GM18909 (cell line): ENCODE measurements around the gene ADD1.
A peak's percentile ranks its signal among the peaks of the same experiment; 100 is the strongest.

Experiments used
- ATAC-seq: cut with Tn5 transposase; IDR thresholded peaks from one replicate; pipeline ENCODE4 v1.9.1; 2021; ENCODE audit warnings: mild to moderate bottlenecking; ENCODE audit not compliant: unreplicated experiment, poor library complexity

Gene ADD1

DNA sequence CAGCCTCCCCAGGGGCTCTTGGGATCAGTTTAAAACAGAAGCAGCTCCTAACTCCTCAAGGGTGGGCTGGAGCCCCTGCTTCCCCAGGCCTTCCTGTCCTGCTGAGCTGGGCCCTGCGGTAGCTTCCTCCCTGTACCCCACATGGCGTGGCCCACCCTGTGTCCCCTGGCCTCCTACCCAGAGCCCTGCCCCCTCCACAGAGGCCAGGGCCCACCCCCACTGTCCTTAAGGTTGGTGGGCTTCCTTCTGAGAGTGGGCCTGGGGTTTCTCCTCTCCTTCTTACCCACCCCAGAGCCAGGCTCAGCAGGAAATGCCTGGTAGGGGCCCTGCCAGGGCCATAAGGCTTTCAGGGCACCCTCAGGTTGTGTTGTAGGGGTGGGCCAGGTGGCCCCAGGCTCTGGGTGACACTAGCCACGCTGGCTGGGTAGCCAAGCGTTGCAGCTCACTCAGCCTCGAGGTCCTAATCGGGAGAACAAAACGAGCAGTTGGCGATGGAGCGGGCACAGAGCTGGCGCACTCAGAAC lies 39.1 kb upstream of the ADD1 start:
- ATAC-seq, result no peak

DNA sequence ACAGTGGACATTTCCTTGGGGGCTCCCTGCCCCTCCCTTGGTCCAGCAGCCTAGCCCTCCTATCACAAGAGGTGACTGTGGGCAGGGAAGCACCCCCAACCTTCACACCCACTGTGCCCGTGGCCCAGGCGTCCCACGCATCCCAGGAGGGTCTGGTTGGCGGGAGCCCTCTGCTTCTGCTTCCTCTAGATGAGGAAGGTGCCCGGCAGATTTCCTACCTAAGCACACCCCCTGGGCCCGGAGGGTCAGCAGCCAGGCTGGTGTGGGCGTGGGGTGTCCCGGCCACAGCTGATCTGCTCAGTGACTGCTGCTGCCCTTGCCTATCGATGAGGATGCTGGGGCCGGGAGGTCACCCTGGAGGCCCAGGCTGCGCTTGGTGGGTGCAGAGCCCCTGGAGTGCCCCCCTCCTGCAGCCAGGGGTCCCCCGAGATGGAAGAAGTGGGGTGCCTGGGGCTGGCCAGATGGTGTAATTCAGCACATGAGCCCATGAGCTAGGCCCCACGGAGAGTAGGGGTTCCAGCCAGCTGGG lies 38.6 kb upstream of the ADD1 start:
- ATAC-seq, result no peak

DNA sequence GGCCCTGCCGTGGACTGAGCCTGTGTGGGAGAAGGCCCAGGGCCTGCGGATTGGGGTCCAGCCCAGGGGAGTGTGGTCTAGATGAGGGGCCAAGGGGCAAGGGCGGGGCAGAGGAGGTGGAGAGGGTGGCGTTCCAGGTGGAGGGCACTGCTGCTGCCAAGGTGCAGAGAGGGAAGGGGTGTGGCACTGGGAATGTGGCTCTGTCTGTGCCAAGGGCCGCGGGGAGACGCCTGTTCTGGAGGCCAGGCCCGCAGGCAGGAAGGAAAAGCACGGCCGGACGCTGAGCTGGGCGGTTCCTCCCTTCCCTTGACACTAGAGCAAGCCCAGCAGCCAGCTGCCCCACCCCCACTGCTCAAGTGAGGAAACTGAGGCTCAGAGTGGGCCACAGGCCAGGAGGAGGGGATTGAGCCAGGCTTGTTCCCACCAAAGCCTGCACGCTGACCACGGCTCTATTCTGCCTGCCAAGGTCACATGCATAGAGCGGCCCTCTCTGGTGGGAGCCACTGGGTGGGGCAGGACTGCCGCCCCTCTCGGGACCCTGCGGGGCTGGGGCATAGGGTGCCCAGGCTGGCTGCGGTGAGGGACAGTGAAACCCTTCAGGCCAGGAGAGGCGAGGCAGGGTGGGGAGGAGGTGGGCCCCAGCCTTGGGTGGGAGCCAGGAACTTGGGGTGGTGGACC lies 37.8 kb upstream of the ADD1 start:
- no peak for ATAC-seq

DNA sequence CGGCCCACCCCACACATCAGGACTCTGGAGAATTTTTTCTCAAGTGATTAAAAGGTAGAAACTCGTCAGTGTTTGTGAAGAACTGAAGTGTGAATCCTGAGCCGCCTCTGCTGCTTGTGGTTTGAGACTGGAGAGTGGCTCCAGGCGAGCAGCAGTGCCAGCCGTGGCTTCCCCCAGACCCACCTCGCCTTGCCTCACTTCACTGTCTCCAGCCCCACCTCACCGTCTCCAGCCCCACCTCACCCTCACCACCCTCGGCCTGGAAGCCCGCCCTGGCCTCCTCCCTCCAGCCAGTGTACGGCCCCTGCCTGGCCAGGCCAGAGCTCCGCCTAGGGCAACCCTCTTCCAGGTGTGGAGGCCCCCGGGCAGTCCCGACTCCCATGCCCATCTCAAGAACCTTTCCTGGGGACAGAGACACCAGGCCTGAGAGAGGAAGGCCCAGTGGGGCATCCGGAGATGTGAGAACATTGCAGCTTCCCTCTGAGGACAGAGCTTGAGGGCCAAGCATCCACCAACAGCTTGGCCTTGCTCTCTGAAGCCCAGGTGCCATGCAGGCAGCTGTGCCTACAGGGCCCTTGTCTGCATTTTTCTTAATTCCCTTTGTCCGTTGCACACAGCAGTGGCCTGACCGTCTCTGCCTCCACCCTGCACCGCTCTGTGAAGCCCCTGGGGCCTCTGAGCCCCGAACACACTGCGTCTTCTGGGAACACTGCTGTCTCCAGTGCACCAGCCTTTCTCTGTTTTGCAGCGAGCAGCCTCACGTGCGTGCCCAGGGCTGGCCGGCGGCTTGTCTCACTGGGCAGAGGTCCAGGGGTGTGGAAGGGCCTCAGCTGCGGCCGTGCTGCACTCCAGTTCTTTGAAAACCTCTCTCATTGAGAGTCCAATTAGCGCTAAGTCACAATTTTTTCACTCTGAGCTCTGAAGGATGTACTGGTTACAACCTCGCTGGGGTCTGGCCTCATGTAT lies 37.0 kb upstream of the ADD1 start:
- ATAC-seq, result no peak

DNA sequence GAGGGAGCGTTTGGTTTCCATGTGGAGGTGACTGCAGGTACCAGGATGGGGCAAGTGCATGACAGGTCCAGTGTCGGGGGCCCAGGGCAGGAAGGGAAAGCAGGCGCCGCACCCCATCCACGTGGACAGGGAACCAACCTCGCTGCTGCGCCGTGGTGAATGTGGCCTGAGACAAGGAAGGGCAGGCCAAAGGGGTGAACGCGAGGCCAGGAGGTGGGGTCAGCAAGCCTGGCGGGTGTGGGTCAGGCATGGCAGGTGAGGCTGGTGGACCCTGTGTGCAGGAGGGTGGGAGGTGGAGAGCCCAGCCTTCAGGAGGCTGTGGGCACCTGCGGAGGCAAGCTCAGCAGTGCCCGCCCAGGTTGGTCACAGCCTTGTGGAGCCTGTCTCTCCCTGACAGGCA lies 36.1 kb upstream of the ADD1 start:
- no peak for ATAC-seq

DNA sequence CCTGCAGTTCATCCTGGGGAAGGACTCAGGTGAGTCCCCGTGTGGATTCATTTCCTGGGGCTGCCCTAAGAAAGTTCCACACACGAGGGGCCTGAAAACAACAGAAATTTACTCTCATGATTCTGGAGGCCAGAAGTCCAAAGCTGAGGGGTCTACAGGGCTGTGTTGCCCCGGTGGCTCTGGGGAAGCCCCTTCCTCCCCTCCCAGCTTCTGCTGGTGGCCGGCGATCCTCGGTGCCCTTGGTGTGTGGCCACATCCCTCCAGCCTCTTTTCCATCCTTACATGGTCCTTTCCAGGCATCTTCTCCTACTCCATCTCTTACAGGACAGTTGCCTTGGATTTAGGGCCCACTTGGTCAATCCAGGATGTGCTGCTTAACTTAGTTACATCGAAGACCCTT lies 35.6 kb upstream of the ADD1 start:
- no peak for ATAC-seq

DNA sequence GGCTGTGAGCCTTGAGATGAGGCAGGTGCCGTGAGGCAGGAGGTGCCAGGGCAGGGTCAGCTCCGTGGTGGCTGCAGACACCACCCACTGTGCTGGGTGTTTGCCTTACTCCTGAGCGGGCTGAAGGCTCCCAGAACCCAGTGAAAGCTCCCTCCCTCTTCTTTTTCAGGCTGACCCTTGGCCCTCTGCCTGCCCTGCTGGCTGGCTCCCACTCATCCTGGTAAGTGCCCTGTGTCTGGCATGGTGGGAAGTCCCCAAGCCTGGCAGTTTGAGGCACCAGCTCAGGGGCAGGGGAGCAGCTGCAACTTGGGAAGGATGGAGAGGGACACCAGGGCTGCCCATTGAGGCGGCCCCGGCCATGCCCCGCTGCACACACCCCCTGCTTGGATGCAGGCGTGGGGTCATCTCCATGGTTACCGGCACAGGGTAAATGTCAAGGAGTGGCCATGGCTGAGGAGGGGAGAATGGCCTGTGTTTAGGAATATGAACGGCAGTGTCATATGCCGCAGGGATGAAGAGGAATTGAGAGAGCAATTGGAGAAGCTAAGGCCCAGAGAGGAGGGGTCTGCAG lies 33.9 kb upstream of the ADD1 start:
- no peak for ATAC-seq

DNA sequence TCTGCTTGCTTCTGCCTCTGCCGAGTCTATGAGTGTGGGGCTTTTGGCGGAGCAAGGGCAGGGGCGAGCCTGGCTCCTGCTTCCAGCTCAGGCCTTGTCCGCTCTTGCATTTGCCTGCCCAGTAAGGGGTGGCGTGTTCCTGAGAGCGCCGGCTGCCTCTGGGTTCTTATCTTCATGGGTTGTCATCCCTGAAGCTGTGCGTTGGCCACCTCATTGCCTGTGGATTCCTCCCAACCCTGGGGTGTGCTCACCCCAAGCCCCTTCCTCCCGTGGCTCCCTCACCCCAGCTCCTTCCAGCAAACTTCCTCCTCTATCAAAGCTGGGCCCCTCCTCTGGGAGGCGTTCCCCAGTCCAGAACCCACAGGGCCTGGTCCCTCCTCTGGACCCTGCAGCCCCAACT lies 33.3 kb upstream of the ADD1 start:
- ATAC-seq, result no peak

DNA sequence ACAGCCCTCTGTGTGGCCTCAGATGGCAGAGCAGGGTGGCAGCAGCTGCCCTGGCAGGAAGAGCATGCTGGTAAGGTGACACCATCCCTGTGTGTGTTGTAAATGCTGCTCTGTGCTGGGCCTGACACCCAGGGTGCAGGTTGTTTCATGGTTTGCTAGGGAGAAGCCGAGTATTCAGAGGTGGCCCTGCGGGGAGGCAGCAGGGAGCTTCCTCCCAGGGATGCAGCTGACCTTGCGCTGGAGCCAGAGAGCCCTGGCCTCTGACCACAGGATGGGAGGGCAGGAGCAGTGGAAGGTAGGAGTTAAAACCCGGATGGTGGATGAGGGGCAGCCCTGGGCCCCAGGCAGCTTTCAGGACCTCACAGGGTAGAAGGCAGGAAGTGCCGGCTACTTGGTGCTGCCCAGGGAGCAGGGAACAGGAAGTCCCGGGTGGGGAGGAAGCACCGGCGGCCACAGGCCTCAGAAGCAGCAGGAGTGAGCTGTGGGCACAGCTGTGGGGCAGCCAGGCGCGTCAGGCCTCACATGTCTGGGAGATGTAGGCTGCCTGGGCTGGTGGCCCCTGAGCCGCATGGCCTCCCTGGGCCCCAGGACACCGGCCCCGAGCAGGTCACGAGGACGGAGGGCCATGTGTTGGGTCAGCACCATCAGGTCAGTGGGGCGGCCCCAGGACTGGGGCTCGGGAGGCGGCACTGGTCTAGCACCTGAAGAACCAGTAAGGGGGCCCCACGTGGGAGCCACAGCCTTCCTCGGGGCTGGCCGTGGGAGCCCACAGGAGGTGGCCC lies 31.6 kb upstream of the ADD1 start:
- ATAC-seq, result peak; percentile 61

DNA sequence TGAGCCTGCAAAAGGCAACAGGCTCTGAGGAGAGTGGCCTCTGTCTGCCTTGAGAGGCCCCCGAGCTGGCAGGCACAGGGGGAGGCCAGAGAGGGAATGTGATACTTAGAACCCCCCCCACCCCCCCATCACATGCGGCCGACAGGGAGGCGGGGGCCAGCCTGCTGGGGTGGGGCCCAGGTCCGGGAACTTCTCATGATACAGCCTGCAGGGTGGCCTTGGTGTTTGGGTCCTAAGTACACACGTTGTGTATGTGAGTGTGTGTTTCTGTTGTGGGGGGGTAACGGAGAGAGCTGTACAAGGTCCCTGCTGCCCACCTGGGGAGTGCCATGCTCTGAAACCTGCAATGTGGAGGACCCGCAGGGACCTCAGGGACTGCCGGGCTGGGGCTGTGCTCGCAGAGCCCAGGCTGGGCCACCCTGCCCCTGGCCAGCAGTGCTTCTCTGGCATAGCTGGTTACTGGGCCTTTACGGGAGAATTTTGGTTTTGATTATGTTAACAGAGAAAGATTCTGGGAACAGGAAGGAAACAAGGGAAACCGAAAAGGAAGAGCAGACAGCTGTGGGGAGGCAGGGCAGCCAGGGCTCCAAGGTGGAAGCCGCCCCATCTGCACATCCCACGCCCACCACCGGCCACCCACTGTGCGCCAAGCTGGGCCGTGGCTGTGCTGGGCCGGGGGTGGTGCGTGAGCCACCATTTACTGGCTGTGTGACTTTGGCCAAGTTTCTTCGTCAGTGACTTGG lies 30.9 kb upstream of the ADD1 start:
- ATAC-seq, result peak; percentile 17

DNA sequence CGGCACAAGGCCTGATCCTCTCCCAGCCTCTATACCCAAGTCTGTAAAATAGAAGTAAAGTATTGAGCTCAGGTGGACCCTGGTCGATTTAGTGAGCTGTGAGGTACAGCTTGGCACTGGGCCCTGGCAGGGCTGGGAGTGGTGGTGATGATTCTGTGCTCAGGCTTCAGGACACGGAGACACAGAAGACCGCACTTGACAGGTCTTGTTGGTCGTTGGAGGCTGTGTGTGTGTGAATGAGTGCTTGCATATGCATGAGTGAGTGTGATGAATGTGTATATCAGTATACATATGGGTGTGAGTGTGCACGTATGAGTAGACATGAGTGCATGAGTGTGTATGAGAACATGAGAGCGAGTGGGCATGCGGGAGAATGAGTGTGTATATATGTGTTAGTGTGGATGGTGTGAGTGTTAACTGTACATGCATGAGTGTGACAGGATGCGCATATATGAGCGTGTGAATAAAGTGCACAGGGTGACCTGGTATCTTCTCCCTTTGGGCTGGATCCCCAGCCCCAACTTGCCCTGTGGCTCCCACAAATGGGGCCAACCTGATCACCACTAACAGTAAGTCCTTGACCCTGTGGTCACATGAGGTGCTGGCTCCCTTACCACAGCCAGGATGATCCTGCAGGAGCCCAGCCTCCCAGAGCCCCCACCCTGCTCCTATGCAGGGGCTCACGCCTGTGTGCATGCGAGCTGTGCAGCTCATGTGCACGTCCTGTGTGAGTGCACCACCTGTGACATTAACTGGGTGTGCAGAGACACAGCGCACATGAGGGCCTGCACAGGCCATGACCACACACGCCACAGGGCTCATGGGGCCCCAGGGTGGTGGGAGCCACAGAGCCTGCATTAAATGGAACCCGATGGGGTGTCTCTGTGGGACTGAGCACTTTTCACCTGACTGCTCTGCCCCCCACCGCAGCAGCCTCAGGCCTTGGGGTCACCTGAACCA lies 29.9 kb upstream of the ADD1 start:
- no peak for ATAC-seq

DNA sequence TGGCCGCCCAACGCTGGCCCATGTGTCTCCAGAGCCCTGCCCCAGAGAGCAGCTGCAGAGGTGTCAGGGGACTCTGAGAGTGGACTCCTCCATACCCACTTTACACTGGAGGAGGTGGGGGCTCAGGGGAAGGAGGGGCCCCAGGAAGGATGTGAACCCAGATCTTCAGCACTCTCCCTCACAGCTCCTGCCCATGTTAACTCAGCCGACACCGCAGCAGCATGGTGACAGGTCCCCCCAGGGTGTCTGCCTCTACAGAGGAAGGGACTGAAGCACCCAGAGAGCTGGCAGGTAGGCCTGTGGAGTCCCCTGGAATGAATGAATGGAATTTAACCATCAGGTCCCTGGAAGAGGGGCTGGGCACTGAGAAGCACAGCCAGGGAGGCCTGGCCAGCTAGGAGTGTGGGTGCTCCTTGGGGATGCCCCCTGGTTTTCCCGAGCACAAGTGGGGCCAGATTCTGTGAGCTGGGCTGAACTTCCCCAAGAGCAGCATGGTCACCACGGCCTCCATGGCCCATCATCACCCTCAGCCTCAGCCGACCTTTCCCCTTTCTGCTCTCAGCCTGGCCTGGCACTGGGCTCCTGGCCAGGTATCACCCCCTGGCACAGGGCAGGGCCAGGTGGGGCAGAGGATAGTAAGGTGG lies 28.9 kb upstream of the ADD1 start:
- ATAC-seq, result no peak

DNA sequence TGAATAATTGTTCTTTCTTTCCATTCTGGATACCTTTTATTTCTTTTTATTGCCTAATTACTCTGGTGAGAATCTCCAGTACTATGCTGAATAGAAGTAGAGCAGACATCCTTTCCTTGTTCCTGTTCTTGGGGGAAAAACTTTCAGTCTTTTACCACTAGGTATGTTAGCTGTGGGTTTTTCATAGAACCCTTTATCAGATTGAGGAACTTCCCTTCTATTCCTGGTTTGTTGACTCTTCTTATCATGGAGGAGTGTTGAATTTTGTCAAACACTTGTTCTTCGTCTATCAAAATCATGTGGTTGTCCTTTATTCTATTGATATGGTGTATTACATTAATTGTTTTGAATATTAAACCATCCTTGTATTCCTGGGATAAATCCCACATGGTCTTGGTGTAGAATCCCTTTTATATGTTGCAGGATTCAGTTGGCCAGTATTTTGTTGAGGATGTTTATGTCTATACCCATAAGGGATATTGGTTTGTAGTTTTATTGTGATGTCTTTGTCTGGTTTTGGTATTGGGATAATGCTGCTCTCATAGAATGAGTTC lies 27.2 kb upstream of the ADD1 start:
- no peak for ATAC-seq

DNA sequence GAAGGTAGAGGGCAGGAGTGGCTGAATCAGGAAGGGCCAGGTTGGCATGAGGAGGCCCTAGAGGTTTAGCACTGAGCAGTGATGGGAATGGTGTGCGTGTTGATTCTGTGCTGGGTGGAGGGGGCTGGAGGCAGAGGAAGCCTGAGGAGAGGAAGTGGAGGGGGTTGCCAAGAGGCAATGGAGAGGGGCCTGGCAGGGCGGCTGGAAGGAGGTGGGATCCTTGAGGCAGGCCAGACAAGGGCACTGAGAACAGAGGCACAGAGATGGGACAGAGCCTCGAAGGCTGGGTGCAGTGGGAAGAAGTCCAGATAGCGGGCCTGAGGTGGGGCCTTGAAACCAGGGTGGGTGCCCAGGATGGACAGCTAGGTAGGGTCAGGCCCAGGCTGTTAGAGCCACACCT lies 26.5 kb upstream of the ADD1 start:
- no peak for ATAC-seq

DNA sequence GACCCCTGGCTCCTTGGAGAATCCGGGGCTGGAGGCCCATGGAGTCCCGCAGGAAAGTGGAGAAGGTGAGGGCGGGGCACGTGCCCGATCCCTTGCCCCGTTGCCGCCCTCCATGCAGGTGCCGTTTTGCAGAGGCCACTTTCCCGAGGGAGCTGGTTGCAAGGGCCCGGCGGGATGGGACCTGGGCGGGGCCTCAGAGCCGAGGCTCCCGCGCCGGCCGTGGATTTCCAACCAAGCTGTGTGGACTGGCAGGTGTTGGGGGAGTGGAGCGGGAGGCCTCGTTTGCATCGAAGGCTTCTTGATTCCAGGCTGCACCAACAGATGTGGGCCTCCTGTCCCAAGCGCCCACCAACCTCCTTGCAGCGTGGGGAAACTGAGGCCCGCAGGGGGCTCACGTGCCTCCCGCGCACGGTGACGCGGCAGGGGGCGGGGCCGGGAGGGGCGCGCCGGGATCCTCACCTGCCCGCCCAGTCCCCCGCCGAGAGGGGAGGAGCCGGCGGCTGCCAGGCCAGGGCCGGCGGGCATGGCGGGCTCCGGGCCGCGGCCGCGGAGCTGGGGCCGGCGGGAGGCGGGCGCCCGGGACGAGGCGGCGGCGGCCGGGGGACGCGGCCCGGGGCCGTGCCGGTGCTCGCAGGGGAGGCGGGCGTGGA lies 25.8 kb upstream of the ADD1 start:
- ATAC-seq, result no peak

DNA sequence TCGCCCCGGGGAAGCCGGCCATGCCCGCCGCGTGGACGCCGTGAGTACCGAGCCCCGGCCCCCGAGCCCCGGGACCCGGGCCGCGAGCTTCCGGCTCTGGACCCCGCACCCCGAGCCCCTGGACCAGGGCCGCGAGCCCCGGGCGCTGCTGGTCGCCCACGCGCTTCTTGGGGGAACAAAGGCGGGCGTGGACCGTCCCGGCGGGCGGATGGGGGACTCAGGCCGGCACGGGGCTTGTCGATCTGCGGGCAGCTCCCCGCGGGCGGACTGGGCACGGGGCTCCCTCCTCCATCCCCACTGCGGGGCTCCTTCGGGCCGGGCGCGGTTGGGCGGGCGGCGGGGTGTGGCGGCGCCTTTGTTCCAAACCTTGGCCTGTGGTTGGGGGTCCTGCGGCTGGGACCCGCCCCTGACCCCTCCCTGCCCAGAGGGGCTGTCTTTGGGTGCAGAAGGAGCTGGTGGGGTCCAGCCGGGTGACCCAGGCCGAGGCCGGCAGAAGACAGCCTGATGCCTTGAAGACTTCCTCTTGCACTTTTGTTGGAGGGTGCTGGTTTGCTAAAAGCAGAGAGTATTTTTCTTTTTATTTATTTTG lies 25.2 kb upstream of the ADD1 start:
- no peak for ATAC-seq
